ENCODE data around the gene RANBP10. TPM values are rescaled to one million over a fixed set of nuclear protein-coding genes. Genes with fewer than 3 reads are reported as not detected.
A peak's percentile ranks its signal among the peaks of the same experiment; 100 is the strongest.

RANBP10 gene
- total and polyA plus RNA-seq, 2 of the 13 experiments (the other 11 are each of a cell fraction or from before 2014, with no cell fraction given) = 9.2 to 22.7 TPM

DNA sequence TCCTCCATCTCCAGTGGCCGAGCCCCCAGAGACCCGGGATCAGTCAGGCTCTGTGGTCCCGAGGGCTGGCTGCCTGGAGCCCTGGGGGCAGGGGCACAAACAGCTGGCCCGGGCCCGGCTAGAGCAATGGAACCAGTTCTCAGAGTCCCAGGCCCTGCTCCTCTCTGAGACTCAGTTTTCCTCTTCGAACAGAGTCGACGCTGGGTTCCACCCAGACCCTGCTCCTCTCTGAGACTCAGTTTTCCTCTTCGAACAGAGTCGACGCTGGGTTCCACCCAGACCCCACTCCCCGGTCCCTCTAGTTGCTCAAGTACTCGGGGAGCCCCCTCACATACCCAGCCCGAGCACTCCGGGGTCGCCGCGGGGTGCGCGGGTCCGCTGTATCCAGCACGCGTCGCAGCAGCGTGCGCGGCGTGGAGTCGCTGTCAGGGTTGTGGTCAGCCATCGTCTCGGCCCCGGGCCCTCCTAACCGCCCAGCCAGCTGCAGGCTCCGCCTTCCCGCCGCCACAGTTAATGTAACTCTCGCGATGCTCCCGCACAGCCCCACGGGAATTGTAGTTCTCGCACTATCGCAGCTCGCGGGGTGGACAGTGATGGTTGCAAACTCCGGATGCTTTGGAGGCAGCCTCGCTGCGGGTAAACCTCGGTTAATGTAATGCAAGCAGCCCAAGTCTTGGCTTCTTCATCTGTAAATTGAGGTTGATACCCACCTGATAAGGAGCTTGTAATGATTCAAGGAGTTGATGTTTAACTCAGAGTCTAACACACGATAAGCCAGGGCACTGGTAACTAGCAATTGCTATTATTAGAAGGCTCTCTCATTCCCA is 27.3 kb upstream of the RANBP10 start (continued):
- TF ChIP-seq, protein P1, sequence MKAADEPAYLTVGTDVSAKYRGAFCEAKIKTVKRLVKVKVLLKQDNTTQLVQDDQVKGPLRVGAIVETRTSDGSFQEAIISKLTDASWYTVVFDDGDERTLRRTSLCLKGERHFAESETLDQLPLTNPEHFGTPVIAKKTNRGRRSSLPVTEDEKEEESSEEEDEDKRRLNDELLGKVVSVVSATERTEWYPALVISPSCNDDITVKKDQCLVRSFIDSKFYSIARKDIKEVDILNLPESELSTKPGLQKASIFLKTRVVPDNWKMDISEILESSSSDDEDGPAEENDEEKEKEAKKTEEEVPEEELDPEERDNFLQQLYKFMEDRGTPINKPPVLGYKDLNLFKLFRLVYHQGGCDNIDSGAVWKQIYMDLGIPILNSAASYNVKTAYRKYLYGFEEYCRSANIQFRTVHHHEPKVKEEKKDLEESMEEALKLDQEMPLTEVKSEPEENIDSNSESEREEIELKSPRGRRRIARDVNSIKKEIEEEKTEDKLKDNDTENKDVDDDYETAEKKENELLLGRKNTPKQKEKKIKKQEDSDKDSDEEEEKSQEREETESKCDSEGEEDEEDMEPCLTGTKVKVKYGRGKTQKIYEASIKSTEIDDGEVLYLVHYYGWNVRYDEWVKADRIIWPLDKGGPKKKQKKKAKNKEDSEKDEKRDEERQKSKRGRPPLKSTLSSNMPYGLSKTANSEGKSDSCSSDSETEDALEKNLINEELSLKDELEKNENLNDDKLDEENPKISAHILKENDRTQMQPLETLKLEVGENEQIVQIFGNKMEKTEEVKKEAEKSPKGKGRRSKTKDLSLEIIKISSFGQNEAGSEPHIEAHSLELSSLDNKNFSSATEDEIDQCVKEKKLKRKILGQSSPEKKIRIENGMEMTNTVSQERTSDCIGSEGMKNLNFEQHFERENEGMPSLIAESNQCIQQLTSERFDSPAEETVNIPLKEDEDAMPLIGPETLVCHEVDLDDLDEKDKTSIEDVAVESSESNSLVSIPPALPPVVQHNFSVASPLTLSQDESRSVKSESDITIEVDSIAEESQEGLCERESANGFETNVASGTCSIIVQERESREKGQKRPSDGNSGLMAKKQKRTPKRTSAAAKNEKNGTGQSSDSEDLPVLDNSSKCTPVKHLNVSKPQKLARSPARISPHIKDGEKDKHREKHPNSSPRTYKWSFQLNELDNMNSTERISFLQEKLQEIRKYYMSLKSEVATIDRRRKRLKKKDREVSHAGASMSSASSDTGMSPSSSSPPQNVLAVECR (CRISPR knock-in tag; IDR thresholded peaks at IDR 0.05; ENCODE audit: borderline replicate concordance) = peak; percentile 97
- TF ChIP-seq, protein P2, sequence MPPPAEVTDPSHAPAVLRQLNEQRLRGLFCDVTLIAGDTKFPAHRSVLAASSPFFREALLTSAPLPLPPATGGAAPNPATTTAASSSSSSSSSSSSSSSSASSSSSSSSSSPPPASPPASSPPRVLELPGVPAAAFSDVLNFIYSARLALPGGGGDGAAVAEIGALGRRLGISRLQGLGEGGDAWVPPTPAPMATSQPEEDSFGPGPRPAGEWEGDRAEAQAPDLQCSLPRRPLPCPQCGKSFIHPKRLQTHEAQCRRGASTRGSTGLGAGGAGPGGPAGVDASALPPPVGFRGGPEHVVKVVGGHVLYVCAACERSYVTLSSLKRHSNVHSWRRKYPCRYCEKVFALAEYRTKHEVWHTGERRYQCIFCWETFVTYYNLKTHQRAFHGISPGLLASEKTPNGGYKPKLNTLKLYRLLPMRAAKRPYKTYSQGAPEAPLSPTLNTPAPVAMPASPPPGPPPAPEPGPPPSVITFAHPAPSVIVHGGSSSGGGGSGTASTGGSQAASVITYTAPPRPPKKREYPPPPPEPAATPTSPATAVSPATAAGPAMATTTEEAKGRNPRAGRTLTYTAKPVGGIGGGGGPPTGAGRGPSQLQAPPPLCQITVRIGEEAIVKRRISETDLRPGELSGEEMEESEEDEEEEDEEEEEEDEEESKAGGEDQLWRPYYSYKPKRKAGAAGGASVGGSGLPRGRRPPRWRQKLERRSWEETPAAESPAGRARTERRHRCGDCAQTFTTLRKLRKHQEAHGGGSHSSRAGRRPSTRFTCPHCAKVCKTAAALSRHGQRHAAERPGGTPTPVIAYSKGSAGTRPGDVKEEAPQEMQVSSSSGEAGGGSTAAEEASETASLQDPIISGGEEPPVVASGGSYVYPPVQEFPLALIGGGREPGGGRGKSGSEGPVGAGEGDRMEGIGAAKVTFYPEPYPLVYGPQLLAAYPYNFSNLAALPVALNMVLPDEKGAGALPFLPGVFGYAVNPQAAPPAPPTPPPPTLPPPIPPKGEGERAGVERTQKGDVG (CRISPR knock-in tag; IDR thresholded peaks at IDR 0.05; ENCODE audit: borderline replicate concordance) = peak; percentile 64; the same call in 1 of the 2 replicates
- peak; percentile 55; the same call in 1 of the 2 replicates for TF ChIP-seq HIVEP1 (CRISPR knock-in tag; IDR thresholded peaks at IDR 0.05)
- peak; percentile 27; the same call in 1 of the 2 replicates for TF ChIP-seq ZFP1 (CRISPR knock-in tag; IDR thresholded peaks at IDR 0.05)
- no peak for TF ChIP-seq CREB1 (IDR thresholded peaks at IDR 0.05)
- peak; percentile 68 for TF ChIP-seq CREB1 (CRISPR knock-in tag; IDR thresholded peaks at IDR 0.05)
- TF ChIP-seq ZNF749 (CRISPR knock-in tag; IDR thresholded peaks at IDR 0.05; ENCODE audit: borderline replicate concordance) = peak; percentile 83; the same call in 1 of the 2 replicates
- TF ChIP-seq, protein P3, sequence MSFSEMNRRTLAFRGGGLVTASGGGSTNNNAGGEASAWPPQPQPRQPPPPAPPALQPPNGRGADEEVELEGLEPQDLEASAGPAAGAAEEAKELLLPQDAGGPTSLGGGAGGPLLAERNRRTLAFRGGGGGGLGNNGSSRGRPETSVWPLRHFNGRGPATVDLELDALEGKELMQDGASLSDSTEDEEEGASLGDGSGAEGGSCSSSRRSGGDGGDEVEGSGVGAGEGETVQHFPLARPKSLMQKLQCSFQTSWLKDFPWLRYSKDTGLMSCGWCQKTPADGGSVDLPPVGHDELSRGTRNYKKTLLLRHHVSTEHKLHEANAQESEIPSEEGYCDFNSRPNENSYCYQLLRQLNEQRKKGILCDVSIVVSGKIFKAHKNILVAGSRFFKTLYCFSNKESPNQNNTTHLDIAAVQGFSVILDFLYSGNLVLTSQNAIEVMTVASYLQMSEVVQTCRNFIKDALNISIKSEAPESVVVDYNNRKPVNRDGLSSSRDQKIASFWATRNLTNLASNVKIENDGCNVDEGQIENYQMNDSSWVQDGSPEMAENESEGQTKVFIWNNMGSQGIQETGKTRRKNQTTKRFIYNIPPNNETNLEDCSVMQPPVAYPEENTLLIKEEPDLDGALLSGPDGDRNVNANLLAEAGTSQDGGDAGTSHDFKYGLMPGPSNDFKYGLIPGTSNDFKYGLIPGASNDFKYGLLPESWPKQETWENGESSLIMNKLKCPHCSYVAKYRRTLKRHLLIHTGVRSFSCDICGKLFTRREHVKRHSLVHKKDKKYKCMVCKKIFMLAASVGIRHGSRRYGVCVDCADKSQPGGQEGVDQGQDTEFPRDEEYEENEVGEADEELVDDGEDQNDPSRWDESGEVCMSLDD (CRISPR knock-in tag; IDR thresholded peaks at IDR 0.05; ENCODE audit: borderline replicate concordance) = no peak
- TF ChIP-seq ZNF782 (CRISPR knock-in tag; IDR thresholded peaks at IDR 0.05; ENCODE audit: borderline replicate concordance) = no peak
- TF ChIP-seq SAP130 (CRISPR knock-in tag; IDR thresholded peaks at IDR 0.05; ENCODE audit: low read depth) = peak; percentile 96
- TF ChIP-seq RBFOX2 (IDR thresholded peaks at IDR 0.05; ENCODE audit: low read depth, low read length) = peak; percentile 94
- TF ChIP-seq ELF4 (CRISPR knock-in tag; IDR thresholded peaks at IDR 0.05; ENCODE audit: borderline replicate concordance) = no peak; the same call in 1 of the 2 replicates
- no peak; the same call in 1 of the 2 replicates for TF ChIP-seq PATZ1 (CRISPR knock-in tag; IDR thresholded peaks at IDR 0.05)
- TF ChIP-seq ZNF326 (CRISPR knock-in tag; IDR thresholded peaks at IDR 0.05; ENCODE audit: borderline replicate concordance) = no peak

Data from HepG2 (cell line).